GM12892 (cell line): ENCODE data around the gene CRTAP.

Experiments
- POLR2A ChIP-seq: IDR thresholded peaks from 2 replicates; pipeline ENCODE4 v1.6.1; 2011; ENCODE audit warnings: low read depth, low read length, control low read depth
- POLR2AphosphoS5 ChIP-seq: IDR thresholded peaks from 2 replicates; pipeline ENCODE4 v1.6.1; 2011; ENCODE audit warnings: low read depth, low read length, control low read depth
- TAF1 ChIP-seq: IDR thresholded peaks from 2 replicates; pipeline ENCODE4 v1.6.1; 2011; ENCODE audit warnings: low read depth, mild to moderate bottlenecking, control low read depth, low read length, borderline replicate concordance

DNA sequence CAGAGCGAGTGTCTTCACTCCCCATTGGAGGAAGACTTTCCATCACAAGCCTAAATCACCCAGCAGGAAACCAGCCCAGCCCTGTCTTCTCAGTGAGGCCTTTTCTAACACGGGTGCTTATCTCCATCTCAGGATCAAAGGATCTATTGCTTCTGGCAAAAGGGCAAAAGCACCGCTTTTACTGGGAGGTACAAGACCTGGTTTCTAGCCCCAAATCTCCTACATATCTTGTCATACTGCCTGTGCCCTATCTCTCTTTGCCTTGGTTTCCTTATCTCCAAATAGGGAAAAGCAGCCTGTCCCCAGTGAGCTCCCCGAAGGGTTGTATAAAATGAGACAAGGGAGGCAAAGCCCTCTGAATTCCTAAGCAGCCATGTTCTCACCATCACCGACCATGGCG, 22.1 kb upstream of the CRTAP start:
- TF ChIP-seq POLR2A, result no peak
- no peak for TF ChIP-seq POLR2AphosphoS5
- TF ChIP-seq TAF1, result no peak
